ENCODE results near the gene FAM210B. TPM values are rescaled to one million over a fixed set of nuclear protein-coding genes. Genes with fewer than 3 reads are reported as not detected.

Gene FAM210B
- total RNA-seq (2016; rRNA removed; fragmentation: Illumina TruSeq; extraction: Trizol) (75.9 and 88.4 TPM in 2 replicates), polyA plus RNA-seq (2011; rRNA removed) (107 and 111 TPM in 2 replicates), polyA minus RNA-seq (2011; rRNA and poly(A)+ RNA removed; ENCODE audit: low replicate concordance) (14.9 and 72.3 TPM in 2 replicates), Bru-seq, nascent RNA (percentile 93 among the genes with signal in this experiment), BruChase-seq, experiment 1, labeled RNA remaining after a 6-hour chase (percentile 98 among the genes with signal in this experiment), BruChase-seq, experiment 2, labeled RNA remaining after a 2-hour chase (percentile 95 among the genes with signal in this experiment)
- 43.4 and 46.3 TPM in 2 replicates for total RNA-seq (2016; cell fraction: cytosol; rRNA removed; fragmentation: Illumina TruSeq; extraction: Trizol; ENCODE audit: low read depth)
- 80.4 and 87.7 TPM in 2 replicates for total RNA-seq (2016; cell fraction: insoluble cytoplasmic fraction; rRNA removed; fragmentation: Illumina TruSeq; extraction: Trizol)
- total RNA-seq (2016; cell fraction: membrane; rRNA removed; fragmentation: Illumina TruSeq; extraction: Trizol), result 112 and 113 TPM in 2 replicates
- total RNA-seq (2016; cell fraction: nucleus; rRNA removed; fragmentation: Illumina TruSeq; extraction: Trizol), result 48.9 and 57.6 TPM in 2 replicates
- polyA plus RNA-seq (2011; cell fraction: cytosol; rRNA removed), result 81.6 and 121 TPM in 2 replicates
- polyA plus RNA-seq (2011; cell fraction: nucleus; rRNA removed), result 21.7 and 28.8 TPM in 2 replicates
- polyA plus RNA-seq (2012), result 87.6 and 100 TPM in 2 replicates
- 74.9 and 84.3 TPM in 2 replicates for polyA plus RNA-seq (2016; cell fraction: cytosol; fragmentation: Illumina TruSeq; extraction: Trizol; ENCODE audit: low read depth)
- 128 and 133 TPM in 2 replicates for polyA plus RNA-seq (2016; cell fraction: insoluble cytoplasmic fraction; fragmentation: Illumina TruSeq; extraction: Trizol; ENCODE audit: low read depth)
- 136 and 137 TPM in 2 replicates for polyA plus RNA-seq (2016; cell fraction: membrane; fragmentation: Illumina TruSeq; extraction: Trizol; ENCODE audit: low read depth)
- polyA plus RNA-seq (2016; cell fraction: nucleus; fragmentation: Illumina TruSeq; extraction: Trizol; ENCODE audit: insufficient read depth, low read depth), result 94.3 and 100 TPM in 2 replicates
- 60.3 and 67.3 TPM in 2 replicates for polyA minus RNA-seq (2011; cell fraction: cytosol; rRNA and poly(A)+ RNA removed)
- 45.2 and 49.0 TPM in 2 replicates for polyA minus RNA-seq (2011; cell fraction: nucleus; rRNA and poly(A)+ RNA removed)
- long read RNA-seq, experiment 1, transcript FAM210B-201 (3 exons, 3,046 nt), result major isoform, 77 of 104 reads
- long read RNA-seq, experiment 1, partial matches to known transcripts, result 2 of 104 reads
- long read RNA-seq, experiment 1, other reads (novel, unspliced or antisense), result 21 of 104 reads
- long read RNA-seq, experiment 2, transcript FAM210B-201 (3 exons, 3,046 nt), result major isoform, 125 of 397 reads
- long read RNA-seq, experiment 2, transcript FAM210B-202 (2 exons, 614 nt), result minor isoform, 8 of 397 reads
- long read RNA-seq, experiment 2, partial matches to known transcripts, result 260 of 397 reads
- long read RNA-seq, experiment 2, other reads (novel, unspliced or antisense), result 4 of 397 reads

GRCh38 chr20:56358600-56359211, at the start of gene FAM210B:
Gene FAM210B, plus strand, starts transcription at chr20:56358974. Its CDS starts 32 bp downstream, at chr20:56359006.
- H3K27me3 ChIP-seq (ENCODE audit: control insufficient read depth in 1 of 2, insufficient read depth in 2 of 2, low read length in 2 of 2), result no peaks in the 10 kb centered on the region; a peak in 1 of 5 replicates
- H3K79me2 ChIP-seq (ENCODE audit: insufficient read depth, low read length), result peaks cover 11% of the 10 kb centered on the region
- POLR2A ChIA-PET, result interaction anchor here (0.7 to 5.9 kb wide), 8 partner anchors 10 to 887 kb away, joined by 3 to 91 read pairs (median 3); partner anchors contain the start of genes AURKA and CSTF1
- peak within 1 kb of the TSS; percentile 93 for H3K9ac ChIP-seq (ENCODE audit: insufficient read depth, low read depth, low read length)
- peak within 1 kb of the TSS; percentile 92 for H3K4me2 ChIP-seq (ENCODE audit: low read depth, low read length)
- FAIRE-seq, result no peak
- no TSS peak for BruUV-seq (replicated peaks)
- intact Hi-C loops (cut with micrococcal nuclease; ENCODE audit: unreplicated experiment) (no loop called here), in situ Hi-C loops (cut with HindIII; ENCODE audit: extremely low pct_ligation_motif_present, low pct_unique_long_range_greater_than_20kb) (loop anchor here (10.0 kb wide), 1 partner anchor 114 kb away; the partner anchor contains the start of gene MC3R)
- H3K4me1 ChIP-seq (ENCODE audit: insufficient read depth, low read length), result peaks cover 26% of the 10 kb centered on the region
- no peaks in the 10 kb centered on the region for H3K9me3 ChIP-seq (ENCODE audit: low read length)
- H3K27ac ChIP-seq (ENCODE audit: extremely low read length, insufficient read depth, low read length), result peak within 1 kb of the TSS; percentile 76
- peaks cover 0 to under 1% of the 10 kb centered on the region in 2 experiments; a peak in 1 of 5 replicates for H3K36me3 ChIP-seq (replicated peaks in 1 of 2; ENCODE audit: control insufficient read depth in 1 of 2, insufficient read depth in 2 of 2, low read length in 2 of 2)
- peak; percentile 90 for DNase-seq (ENCODE audit: low spot score)
- 1% methylated on average over 24 of the region's 63 CpGs for whole genome bisulfite sequencing (ENCODE audit: low lambda C conversion rate)
- H3K4me3 ChIP-seq (replicated peaks in 1 of 3; ENCODE audit: insufficient read depth in 1 of 3, low read depth in 2 of 3, low read length in 3 of 3), result peak within 1 kb of the TSS; percentile 83 to 94 (median 93)
- no peaks in the 10 kb centered on the region; the same call in 1 of the 2 replicates for H4K20me1 ChIP-seq (ENCODE audit: insufficient read depth, low read length)
- ATAC-seq, result peak; percentile 83
- CTCF ChIA-PET (ENCODE audit: low intra/inter-chr PET ratio, low total read pairs), result no interaction called here
- H2AFZ ChIP-seq (ENCODE audit: low read length), result peak within 1 kb of the TSS; percentile 44
- TF ChIP-seq ZNF468 (CRISPR knock-in tag; IDR thresholded peaks at IDR 0.05), result no peak
- TF ChIP-seq ATF1 (CRISPR knock-in tag; IDR thresholded peaks at IDR 0.05), result no peak
- peak; percentile 68 for TF ChIP-seq NR2C2 (CRISPR knock-in tag; IDR thresholded peaks at IDR 0.05; ENCODE audit: borderline replicate concordance)
- TF ChIP-seq TFAP4 (IDR thresholded peaks at IDR 0.05; ENCODE audit: borderline replicate concordance, low read depth), result no peak
- TF ChIP-seq ZNF331 (CRISPR knock-in tag; IDR thresholded peaks at IDR 0.05), result 0 out of 2 replicates have a peak, but pooled peaks have one; percentile 1
- TF ChIP-seq MAZ (IDR thresholded peaks at IDR 0.05; ENCODE audit: borderline replicate concordance, low read depth, low read length), result peak; percentile 96
- no peak; the same call in 1 of the 2 replicates for TF ChIP-seq MAZ (CRISPR knock-in tag; IDR thresholded peaks at IDR 0.05; ENCODE audit: low read depth)
- TF ChIP-seq ZNF510 (CRISPR knock-in tag; IDR thresholded peaks at IDR 0.05; ENCODE audit: low read depth), result no peak
- no peak for TF ChIP-seq ZBTB8A (CRISPR knock-in tag; IDR thresholded peaks at IDR 0.05; ENCODE audit: borderline replicate concordance, low read depth)
- TF ChIP-seq XRCC5 (optimal IDR thresholded peaks at IDR 0.05; ENCODE audit: low read length), result no peak
- no peak for TF ChIP-seq ZNF207 (IDR thresholded peaks at IDR 0.05; ENCODE audit: borderline replicate concordance)
- TF ChIP-seq SPEN (CRISPR knock-in tag; IDR thresholded peaks at IDR 0.05; ENCODE audit: low read depth), result 0 out of 2 replicates have a peak, but pooled peaks have one; percentile 26
- TF ChIP-seq ZXDC (CRISPR knock-in tag; IDR thresholded peaks at IDR 0.05), result no peak
- no peak for TF ChIP-seq ZNF713 (CRISPR knock-in tag; IDR thresholded peaks at IDR 0.05)
- no peak for TF ChIP-seq ZNF550 (CRISPR knock-in tag; IDR thresholded peaks at IDR 0.05; ENCODE audit: borderline replicate concordance)
